Fibroblast of pulmonary artery (primary cell): ENCODE measurements around the gene KIF13A.
"Not testable (repeated sequence)": the region's sequence is repeated elsewhere in the genome, so short reads cannot be mapped to it uniquely, and the experiment has no call there.

Experiments used
- DNase-seq: peaks from one replicate; pipeline ENCODE4 v3.0.0-alpha.2; 2010; ENCODE audit warnings: low read depth
- H3K4me3 ChIP-seq: replicated peaks from 2 replicates; pipeline ENCODE4 v1.5.1; 2011; ENCODE audit warnings: low read depth, mild to moderate bottlenecking, control low read depth, low read length, moderate library complexity
- TF ChIP-seq, protein P1 (sequence below): IDR thresholded peaks from 2 replicates; pipeline ENCODE4 v1.5.1; 2011; ENCODE audit warnings: mild to moderate bottlenecking, control low read depth, low read length, inconsistent platforms; ENCODE audit errors: missing control alignments

Gene KIF13A

DNA sequence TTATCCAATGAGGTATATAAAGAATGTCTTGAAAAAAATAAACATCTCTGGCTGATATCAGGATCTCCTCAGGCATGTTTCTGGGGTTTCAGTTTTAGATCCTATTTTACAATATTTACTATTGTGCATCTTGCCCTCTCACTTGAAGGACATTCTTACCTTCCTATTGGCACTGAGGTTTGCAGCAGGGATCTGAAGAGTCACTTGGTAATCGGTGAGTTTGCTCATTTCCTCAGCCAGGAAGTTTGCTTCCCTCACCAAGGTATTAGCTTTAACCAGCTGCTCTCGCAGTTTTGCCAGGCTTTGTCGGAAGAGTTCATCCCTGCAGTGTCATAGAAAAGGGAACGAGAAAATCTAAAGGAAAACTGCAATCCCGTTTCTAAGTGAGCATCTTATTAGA lies 178.8 kb downstream of the KIF13A start:
- H3K4me3 ChIP-seq: no peak overlapping the region
- DNase-seq: no peak
- TF ChIP-seq, protein P1, sequence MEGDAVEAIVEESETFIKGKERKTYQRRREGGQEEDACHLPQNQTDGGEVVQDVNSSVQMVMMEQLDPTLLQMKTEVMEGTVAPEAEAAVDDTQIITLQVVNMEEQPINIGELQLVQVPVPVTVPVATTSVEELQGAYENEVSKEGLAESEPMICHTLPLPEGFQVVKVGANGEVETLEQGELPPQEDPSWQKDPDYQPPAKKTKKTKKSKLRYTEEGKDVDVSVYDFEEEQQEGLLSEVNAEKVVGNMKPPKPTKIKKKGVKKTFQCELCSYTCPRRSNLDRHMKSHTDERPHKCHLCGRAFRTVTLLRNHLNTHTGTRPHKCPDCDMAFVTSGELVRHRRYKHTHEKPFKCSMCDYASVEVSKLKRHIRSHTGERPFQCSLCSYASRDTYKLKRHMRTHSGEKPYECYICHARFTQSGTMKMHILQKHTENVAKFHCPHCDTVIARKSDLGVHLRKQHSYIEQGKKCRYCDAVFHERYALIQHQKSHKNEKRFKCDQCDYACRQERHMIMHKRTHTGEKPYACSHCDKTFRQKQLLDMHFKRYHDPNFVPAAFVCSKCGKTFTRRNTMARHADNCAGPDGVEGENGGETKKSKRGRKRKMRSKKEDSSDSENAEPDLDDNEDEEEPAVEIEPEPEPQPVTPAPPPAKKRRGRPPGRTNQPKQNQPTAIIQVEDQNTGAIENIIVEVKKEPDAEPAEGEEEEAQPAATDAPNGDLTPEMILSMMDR: no peak

DNA sequence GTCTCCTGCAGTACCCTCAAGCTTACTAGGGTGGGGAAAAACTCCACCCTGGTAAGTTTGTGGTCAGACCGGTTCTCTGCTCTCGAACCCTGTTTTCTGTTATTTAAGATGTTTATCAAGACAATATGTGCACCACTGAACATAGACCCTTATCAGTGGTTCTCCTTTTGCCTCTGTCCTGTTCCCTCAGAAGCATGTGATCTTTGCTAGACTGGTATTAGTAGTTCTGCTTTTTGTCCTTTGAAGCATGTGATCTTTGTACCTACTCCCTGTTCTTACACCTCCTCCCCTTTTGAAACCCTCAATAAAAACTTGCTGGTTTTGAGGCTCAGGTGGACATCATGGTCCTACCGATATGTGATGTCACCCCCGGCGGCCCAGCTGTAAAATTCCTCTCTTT lies 180.0 kb downstream of the KIF13A start:
- not testable (repeated sequence) for DNase-seq

DNA sequence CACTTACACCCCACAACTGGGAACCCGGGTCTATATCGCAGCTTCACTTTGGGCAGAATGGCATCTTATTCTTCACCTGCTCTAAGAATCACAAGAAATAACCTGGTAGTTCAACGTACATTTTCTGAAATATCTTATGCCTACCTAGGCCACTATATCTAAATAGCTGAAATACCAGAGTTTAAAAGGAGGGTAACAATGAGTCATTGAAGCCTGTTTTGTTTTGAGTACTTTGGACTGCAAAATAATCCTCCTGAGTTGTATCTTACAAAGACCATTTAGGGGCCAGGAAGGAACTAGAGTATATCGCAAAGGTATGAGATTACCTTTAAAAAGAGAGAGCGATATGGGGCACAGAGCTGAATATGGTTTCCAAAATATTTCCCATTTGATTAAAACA lies 184.0 kb downstream of the KIF13A start:
- no peak for DNase-seq
- TF ChIP-seq, protein P1: no peak
- H3K4me3 ChIP-seq: no peak overlapping the region

More for the DNA sequence above, 180.0 kb downstream of the KIF13A start:
- H3K4me3 ChIP-seq: not testable (repeated sequence)

DNA sequence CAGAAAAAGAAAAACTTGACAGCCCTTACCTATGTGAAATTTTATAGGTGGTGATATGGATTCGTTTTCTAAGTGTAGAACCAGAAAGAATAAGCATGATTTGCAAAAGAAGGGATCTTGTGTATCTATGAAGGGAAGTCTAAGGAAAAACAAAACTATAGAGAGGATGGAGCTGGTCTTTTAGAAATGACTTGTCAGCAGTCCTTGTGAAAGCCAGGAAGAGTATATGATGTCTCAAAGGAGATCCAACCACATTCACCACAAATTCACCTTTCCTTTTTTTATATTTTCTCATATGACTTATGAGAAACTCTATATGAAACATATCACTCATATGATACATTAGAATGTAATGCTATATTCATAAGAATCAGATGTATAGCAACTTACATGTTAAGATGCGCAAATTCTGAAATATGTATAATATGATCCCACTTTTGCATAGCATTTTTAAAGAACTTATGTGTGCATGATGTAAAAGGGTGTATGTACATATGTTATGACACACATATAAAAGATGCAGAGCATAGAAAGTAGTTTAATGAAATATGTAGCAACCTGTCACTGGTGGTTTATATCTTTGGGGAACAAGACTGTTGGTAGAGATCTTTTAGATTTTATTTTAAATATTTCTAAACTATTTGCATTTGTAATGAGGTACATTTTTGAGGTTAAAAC lies 188.8 kb downstream of the KIF13A start:
- no peak for DNase-seq
- TF ChIP-seq, protein P1: no peak

DNA sequence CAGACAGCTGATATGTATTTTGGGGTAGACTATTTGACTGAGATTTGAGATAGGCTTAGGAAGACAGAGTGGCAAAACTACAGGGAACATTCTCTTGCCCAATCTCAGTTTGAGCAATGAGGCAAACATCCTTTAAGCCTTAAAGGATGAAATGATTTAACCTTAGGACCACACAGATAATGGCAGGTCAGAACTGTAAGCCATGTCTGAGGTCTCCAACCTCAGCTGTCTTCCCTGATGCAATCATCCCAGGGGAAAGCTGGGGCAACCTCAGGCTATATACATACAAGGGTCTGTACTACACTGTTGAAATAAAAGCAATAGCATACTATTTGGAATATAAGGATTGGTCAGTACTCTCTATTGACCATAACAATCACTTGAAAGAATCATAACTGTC lies 196.9 kb downstream of the KIF13A start:
- H3K4me3 ChIP-seq: no peak overlapping the region
- TF ChIP-seq, protein P1: no peak
- DNase-seq: no peak

More for the DNA sequence above, 188.8 kb downstream of the KIF13A start:
- no peak overlapping the region for H3K4me3 ChIP-seq

DNA sequence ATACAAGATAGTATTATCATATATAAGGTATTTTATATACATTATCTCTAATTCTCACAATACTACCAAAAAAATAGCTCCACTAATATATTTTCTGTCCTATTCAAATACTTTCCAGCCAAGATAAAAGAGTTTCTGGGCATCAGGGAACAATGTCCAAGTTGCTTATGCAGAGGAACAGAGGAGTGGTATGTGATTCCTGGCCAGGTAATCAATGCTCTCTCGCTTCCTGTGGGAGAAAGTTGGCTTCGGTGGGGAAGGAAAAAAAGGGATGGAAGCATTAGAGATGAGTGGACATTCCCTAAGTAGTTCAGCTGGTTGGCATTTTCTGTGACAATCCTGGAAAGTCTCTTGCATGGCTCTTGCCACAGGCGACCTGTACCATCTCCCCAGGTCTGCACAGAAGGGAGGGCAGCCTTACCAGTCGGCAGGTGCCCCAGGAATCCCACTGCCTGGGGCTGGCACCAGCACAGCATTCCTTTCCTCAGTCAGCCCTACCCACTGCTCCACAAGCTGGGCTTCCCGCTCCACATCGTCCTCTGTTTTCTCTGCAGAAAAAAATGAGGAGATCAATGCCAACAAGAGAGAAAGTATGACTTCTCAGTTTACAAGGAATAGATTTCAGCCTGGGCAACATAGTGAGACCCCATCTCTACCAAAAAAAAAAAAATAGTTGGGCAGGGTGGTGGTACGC lies 202.2 kb downstream of the KIF13A start:
- TF ChIP-seq, protein P1: no peak
- DNase-seq: no peak
- no peak overlapping the region for H3K4me3 ChIP-seq

DNA sequence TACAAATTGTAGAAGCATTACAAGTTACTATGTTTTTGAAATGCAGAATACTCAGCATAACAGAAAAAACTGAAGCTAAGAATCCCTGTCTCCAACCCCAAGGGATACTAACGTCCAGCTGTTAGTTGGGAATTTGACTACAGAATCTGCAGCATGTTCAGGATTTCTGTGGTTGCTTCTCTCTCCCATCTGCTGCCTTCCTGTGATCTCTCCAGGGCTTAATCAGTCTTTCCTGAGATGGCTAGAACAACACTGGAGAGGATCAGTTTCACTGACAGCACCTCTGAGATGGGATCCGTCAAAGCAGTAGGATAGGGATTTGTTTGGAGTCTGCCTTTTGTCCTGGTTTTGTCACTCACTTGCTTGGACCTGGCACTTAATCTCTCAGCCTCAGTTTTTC lies 207.4 kb downstream of the KIF13A start:
- H3K4me3 ChIP-seq: no peak overlapping the region
- DNase-seq: no peak
- TF ChIP-seq, protein P1: no peak
